Measurements from ENCODE around the gene SIPA1L3.

Gene SIPA1L3

DNA sequence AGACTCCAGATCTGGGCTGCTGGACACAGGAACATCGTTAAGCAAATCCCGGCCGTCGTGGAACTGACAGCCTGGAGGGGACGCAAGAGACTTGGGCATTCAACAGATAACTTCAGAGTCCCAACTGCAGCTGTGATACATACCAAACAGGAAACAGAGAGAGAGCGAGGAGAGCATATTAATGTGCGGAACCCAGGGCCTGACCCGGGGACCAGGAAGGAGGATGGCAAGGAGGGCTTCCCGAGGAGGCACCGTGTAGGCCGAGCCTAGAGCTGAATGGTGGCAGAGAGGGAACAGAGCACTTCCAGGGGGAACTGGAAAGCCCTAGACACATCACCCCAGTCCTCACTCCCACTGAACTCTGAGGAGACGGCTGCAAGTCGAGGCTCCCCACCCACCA is 68.1 kb downstream of the SIPA1L3 start:
- TF ChIP-seq, protein P1, sequence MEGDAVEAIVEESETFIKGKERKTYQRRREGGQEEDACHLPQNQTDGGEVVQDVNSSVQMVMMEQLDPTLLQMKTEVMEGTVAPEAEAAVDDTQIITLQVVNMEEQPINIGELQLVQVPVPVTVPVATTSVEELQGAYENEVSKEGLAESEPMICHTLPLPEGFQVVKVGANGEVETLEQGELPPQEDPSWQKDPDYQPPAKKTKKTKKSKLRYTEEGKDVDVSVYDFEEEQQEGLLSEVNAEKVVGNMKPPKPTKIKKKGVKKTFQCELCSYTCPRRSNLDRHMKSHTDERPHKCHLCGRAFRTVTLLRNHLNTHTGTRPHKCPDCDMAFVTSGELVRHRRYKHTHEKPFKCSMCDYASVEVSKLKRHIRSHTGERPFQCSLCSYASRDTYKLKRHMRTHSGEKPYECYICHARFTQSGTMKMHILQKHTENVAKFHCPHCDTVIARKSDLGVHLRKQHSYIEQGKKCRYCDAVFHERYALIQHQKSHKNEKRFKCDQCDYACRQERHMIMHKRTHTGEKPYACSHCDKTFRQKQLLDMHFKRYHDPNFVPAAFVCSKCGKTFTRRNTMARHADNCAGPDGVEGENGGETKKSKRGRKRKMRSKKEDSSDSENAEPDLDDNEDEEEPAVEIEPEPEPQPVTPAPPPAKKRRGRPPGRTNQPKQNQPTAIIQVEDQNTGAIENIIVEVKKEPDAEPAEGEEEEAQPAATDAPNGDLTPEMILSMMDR (IDR thresholded peaks at IDR 0.05; ENCODE audit: insufficient read depth, low read depth, low read length, missing control alignments), result peak; percentile 39
- DNase-seq (ENCODE audit: low read depth), result peak; percentile 85
- H3K4me3 ChIP-seq (ENCODE audit: low read depth, low read length), result peak overlapping the region; percentile 26

DNA sequence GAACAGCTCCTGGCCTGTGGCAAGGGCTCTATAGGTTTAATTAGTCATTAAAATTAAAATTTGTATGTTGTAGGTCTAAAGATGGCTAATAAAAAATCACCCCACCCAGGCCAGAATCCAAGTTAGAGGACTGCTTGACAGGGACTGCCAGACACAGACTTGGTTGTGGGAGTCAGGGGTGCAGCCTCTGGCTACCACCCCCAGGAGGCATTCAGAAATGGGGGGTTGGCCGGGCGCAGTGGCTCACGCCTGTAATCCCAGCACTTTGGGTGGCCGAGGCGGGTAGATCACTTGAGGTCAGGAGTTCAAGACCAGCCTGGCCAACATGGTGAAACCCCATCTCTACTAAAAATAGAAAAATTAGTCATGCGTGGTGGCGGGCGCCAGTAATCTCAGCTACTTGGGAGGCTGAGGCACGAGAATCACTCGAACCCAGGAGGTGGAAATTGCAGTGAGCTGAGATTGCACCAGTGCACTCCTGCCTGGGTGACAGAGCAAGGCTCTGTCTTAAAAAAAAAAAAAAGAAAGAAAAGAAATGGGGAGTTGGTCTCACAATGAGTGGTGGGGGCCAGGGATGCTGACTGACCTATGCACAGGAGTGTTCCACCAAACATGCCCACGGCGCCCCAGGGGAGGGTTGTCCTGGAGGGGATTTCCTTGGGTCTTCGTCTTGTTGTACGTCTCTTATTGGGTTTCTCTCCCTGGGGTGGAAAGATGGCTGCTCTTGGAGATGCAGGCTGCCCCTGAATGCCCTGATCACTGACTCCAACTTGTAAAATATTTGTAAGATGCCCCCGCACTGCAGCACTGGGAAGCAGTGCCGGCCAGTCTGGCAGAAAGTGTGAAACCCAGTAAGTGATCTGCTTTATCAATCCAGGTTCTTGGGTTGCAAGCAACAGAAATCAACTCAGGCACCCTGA is 68.8 kb downstream of the SIPA1L3 start:
- H3K4me3 ChIP-seq (ENCODE audit: low read depth, low read length), result peak overlapping the region; percentile 26; the same call in 1 of the 2 replicates
- DNase-seq (ENCODE audit: low read depth), result peak; percentile 75
- TF ChIP-seq, protein P1 (IDR thresholded peaks at IDR 0.05; ENCODE audit: insufficient read depth, low read depth, low read length, missing control alignments), result no peak

DNA sequence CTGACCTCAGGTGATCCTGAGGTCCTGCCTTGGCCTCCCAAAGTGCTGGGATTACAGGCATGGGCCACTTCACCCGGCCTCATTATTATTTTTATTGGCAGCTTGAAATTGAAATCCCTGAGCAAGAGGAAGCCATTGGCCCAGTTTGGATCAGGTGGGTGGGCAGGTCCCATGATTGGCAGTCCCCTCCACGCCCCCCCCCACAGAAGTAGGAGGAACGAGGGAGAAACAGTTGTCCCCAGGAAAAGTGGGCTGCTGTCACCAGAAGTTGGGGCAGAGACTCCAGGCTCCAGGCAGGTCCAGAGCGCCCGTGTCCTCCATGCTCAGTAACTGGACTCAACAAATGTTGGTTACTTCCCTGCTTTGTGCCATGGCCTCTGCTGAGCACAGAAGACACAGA is 70.4 kb downstream of the SIPA1L3 start:
- DNase-seq (ENCODE audit: low read depth), result no peak

DNA sequence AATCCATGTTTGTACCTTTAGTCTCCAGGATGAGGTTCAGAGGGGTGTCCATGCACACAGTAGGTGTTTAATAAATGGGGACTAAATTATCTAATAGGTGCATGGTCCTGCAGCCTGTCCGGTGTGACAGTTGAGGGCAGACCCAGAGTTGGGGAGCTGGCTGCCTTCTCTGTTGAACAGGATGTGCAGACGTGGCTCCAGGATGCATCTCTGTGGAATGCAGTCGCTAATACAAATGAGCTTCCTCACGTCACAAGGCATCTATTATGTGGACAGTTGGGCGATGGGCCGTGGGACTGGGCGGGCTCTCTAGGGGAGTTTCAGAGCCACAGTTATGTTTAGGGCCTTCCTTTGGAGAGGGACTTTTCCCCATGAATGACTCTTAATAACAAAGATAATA is 71.0 kb downstream of the SIPA1L3 start:
- TF ChIP-seq, protein P1 (IDR thresholded peaks at IDR 0.05; ENCODE audit: insufficient read depth, low read depth, low read length, missing control alignments), result no peak
- H3K4me3 ChIP-seq (ENCODE audit: low read depth, low read length), result no peak overlapping the region
- peak; percentile 77 for DNase-seq (ENCODE audit: low read depth)

More for the DNA sequence above, 70.4 kb downstream of the SIPA1L3 start:
- TF ChIP-seq, protein P1 (IDR thresholded peaks at IDR 0.05; ENCODE audit: insufficient read depth, low read depth, low read length, missing control alignments), result no peak
- no peak overlapping the region for H3K4me3 ChIP-seq (ENCODE audit: low read depth, low read length)

DNA sequence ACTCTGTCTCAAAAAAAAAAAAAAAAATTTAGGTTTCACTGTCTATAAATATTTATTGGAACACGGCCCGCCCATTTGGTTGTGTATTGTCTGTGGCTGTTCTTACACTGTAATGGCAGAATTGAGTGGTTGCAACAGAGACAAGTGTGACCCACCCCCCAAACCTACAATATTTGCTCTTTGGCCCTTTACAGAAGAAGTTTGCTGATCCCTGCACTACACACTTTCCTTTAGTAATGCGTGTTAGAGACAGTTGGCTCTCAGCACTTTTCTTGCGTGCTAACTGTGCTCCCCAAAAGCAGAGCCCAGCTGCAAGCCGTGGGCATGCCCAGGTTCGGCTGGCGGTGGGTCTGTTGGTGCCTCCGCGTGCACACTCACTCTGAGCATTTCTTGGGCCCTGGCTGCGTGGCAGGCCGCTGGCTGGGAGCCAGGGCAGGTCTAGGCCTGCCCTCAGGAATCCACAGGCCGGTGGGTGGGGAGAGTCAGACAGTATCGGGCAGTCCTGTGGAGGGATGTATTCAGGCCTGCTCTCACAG is 72.6 kb downstream of the SIPA1L3 start:
- peak; percentile 88 for DNase-seq (ENCODE audit: low read depth)
- TF ChIP-seq, protein P1 (IDR thresholded peaks at IDR 0.05; ENCODE audit: insufficient read depth, low read depth, low read length, missing control alignments), result no peak

DNA sequence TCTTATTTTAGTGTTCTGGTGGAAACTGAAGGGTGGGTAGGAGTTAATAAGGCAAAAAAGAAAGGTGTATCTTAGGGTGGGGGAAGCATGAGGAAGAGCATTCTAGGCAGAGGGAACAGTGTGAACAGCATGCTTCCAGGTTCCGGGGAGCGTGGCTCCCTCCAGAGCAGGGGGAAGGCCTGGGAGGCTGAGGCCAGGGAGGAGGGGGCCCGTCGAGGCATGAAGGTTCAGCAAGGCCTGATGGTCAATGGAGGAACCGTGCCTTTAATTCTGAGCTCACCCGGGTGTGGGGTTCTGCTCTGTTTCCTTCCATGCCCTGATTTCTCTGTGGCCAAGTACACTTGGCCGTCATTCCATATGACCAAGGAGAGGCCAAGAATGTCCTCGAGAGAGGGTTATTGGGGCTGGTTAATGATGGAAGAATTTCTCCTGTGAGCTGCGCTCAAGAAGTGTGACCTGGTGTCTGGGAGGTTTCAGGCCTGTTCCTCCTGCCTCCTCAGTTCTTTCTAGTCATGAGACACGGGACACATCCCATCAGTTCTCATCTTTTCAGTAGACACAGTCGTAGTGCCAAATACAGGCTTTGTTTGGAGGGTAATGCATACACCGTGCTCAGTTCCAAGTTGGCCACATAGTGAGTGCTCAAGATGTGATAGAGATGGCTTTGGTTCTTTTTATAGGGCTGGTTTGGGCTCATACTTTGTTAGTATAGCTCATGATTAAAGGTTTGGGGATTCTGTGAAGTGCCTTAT is 73.6 kb downstream of the SIPA1L3 start:
- TF ChIP-seq, protein P1 (IDR thresholded peaks at IDR 0.05; ENCODE audit: insufficient read depth, low read depth, low read length, missing control alignments), result no peak
- peak overlapping the region; percentile 28 for H3K4me3 ChIP-seq (ENCODE audit: low read depth, low read length)
- peak; percentile 21 for DNase-seq (ENCODE audit: low read depth)

More for the DNA sequence above, 72.6 kb downstream of the SIPA1L3 start:
- H3K4me3 ChIP-seq (ENCODE audit: low read depth, low read length), result peak overlapping the region; percentile 28

Measured in GM12865 (cell line).